ENCODE data around the gene CLVS2. TPM values are rescaled to one million over a fixed set of nuclear protein-coding genes. Genes with fewer than 3 reads are reported as not detected.

Gene CLVS2
- total RNA-seq, 4 donors from 2014 or later: under 0.01 to 11.6 (median 3.2) TPM

- Histone ChIP-seq H3K27me3 (no peaks in the 10 kb centered on the region), H3K36me3 (no peaks in the 10 kb centered on the region), H3K4me1 (no peaks in the 10 kb centered on the region), H3K4me3 (no peak overlapping the region), H3K9me3 (no peaks in the 10 kb centered on the region), H3K27ac (no peak overlapping the region)
- TF ChIP-seq CTCF (IDR thresholded peaks at IDR 0.05): no peak
- TF ChIP-seq POLR2A (IDR thresholded peaks at IDR 0.05): no peak
- intact Hi-C loops (cut with DNase I; ENCODE audit: low total_unique reads): no loop called here
- no peak for DNase-seq
Observed at GRCh38 chr6:123117145-123117908, 121.3 kb downstream of the CLVS2 start.

- no peak for TF ChIP-seq CTCF (IDR thresholded peaks at IDR 0.05)
- no peak for TF ChIP-seq POLR2A (IDR thresholded peaks at IDR 0.05)
- no peak for DNase-seq
- Histone ChIP-seq H3K27me3 (no peaks in the 10 kb centered on the region), H3K9me3 (no peaks in the 10 kb centered on the region), H3K27ac (no peak overlapping the region), H3K4me1 (no peaks in the 10 kb centered on the region), H3K36me3 (no peaks in the 10 kb centered on the region), H3K4me3 (no peak overlapping the region)
- intact Hi-C loops (cut with DNase I; ENCODE audit: low total_unique reads): no loop called here
Observed at GRCh38 chr6:123118811-123119210, 122.8 kb downstream of the CLVS2 start.

Other genes starting within 250 kb of the CLVS2 start
- gene FABP7, start 216.5 kb upstream of the CLVS2 start, total RNA-seq: under 1 TPM in 1 of 4 donors, not detected in 3; 0.76 TPM
- 10 to 100 TPM in 2 of 4 donors, 1 to 10 TPM in 2; 4.1 to 18.7 (median 13.3) TPM for gene SMPDL3A, start 207.0 kb upstream of the CLVS2 start, total RNA-seq